Body of pancreas (tissue), 4 donors: ENCODE measurements around the gene THEMIS. TPM values are rescaled to one million over a fixed set of nuclear protein-coding genes. Genes with fewer than 3 reads are reported as not detected.
"Not testable (repeated sequence)": the region's sequence is repeated elsewhere in the genome, so short reads cannot be mapped to it uniquely, and the experiment has no call there.

Source experiments
- ATAC-seq: fragments of 150-250 bp; one replicate; pipeline ENCODE4 v1.9.1; 2016
- DNase-seq, 4 donors: peaks; one replicate each; pipeline ENCODE4 v3.0.0-alpha.2; 2019
- H3K27ac ChIP-seq, 4 donors: fragments of 200-600 bp; sonication (generic); 1 replicate in 3 of 4; 2 replicates in 1 of 4; pipeline versions ENCODE4 v1.5.1 to v1.6.1; 2016 to 2019; ENCODE audit warnings: mild to moderate bottlenecking in 1 of 4, mixed read lengths in 1 of 4, moderate library complexity in 1 of 4
- H3K27me3 ChIP-seq, 2 donors: fragments of 200-600 bp; sonication (generic); one replicate each; pipeline ENCODE4 v1.6.0; 2016; ENCODE audit warnings: mild to moderate bottlenecking in 1 of 2
- H3K36me3 ChIP-seq, 2 donors: fragments of 200-600 bp; sonication (generic); replicated peaks in 1 of 2; 2 replicates each; pipeline ENCODE4 v1.5.1; 2016; ENCODE audit warnings: low read depth in 2 of 2; ENCODE audit not compliant: insufficient read depth in 1 of 2
- H3K4me1 ChIP-seq: fragments of 200-600 bp; sonication (generic); one replicate; pipeline ENCODE4 v1.6.0; 2016
- H3K4me3 ChIP-seq, 2 donors: fragments of 200-600 bp; sonication (generic); 1 replicate in 1 of 2; 2 replicates in 1 of 2; pipeline ENCODE4 v1.5.1; 2016 to 2019
- H3K9me3 ChIP-seq, 3 donors: fragments of 200-600 bp; sonication (generic); 1 replicate in 2 of 3; 2 replicates in 1 of 3; pipeline ENCODE4 v1.5.1; 2016
- CTCF ChIP-seq, 7 experiments: fragments of 450-650 bp in 4 of 7; fragments of 200-600 bp in 3 of 7; sonication (generic) in 3 of 7; IDR thresholded peaks; one replicate each; pipeline ENCODE4 v1.5.1; 2016 to 2019; ENCODE audit warnings: antibody characterized with exemption in 7 of 7
- POLR2A ChIP-seq, 3 donors: fragments of 450-650 bp; IDR thresholded peaks; one replicate each; pipeline ENCODE4 v1.6.1; 2016; ENCODE audit warnings: antibody characterized with exemption in 3 of 3, mild to moderate bottlenecking in 2 of 3
- WGBS, 2 donors: methylation state at CpG; one replicate each; pipeline ENCODE4 v1.1.5; 2017; 5-methylcytosine and 5-hydroxymethylcytosine counted together
- intact Hi-C: fragments of 100-400 bp; cut with DNase I; formaldehyde crosslinking; loops from one replicate; pipeline ENCODE4 v1.15.1; 2023
- total RNA-seq, 2 donors: library from RNA; depleted of rRNA; stranded (reverse); fragments of >200 nt; gene quantifications; one replicate each; pipeline ENCODE4 v1.1.0, GENCODE V29; 2016

THEMIS gene
- total RNA-seq, 2 donors from 2014 or later: 0.52 to 0.66 TPM

- no peaks in the 10 kb centered on the region for H3K4me1 ChIP-seq
- intact Hi-C loops: no loop called here
- ATAC-seq: no peak
- 65 to 71% methylated on average over 5 of the region's 5 CpGs for WGBS, 2 donors
- TF ChIP-seq CTCF (IDR thresholded peaks at IDR 0.05): no peak
- TF ChIP-seq POLR2A (IDR thresholded peaks at IDR 0.05): no peak
- H3K27ac ChIP-seq: no peak overlapping the region
- no peak overlapping the region for H3K4me3 ChIP-seq
- H3K9me3 ChIP-seq: no peaks in the 10 kb centered on the region
- no peaks in the 10 kb centered on the region for H3K36me3 ChIP-seq
- H3K27me3 ChIP-seq: no peaks in the 10 kb centered on the region
- DNase-seq: no peak
Measured at GRCh38 chr6:127790571-127790970, 110.3 kb downstream of the THEMIS start.

GRCh38 chr6:127786109-127786508 is 114.7 kb downstream of the THEMIS start:
- Histone ChIP-seq H3K27me3 (no peaks in the 10 kb centered on the region), H3K4me1 (no peaks in the 10 kb centered on the region), H3K27ac (no peak overlapping the region), H3K36me3 (no peaks in the 10 kb centered on the region), H3K4me3 (no peak overlapping the region), H3K9me3 (no peaks in the 10 kb centered on the region)
- WGBS, 2 donors: 13 to 19% methylated on average over 1 of the region's 1 CpG
- TF ChIP-seq CTCF (IDR thresholded peaks at IDR 0.05) (no peak), POLR2A (IDR thresholded peaks at IDR 0.05) (no peak)
- DNase-seq: no peak
- intact Hi-C loops: no loop called here
- ATAC-seq: no peak

GRCh38 chr6:127784468-127784867 is 116.4 kb downstream of the THEMIS start:
- Histone ChIP-seq H3K27me3 (no peaks in the 10 kb centered on the region), H3K36me3 (no peaks in the 10 kb centered on the region), H3K4me3 (no peak overlapping the region), H3K4me1 (no peaks in the 10 kb centered on the region), H3K27ac (no peak overlapping the region), H3K9me3 (no peaks in the 10 kb centered on the region)
- intact Hi-C loops: no loop called here
- 67 to 70% methylated on average over 1 of the region's 1 CpG for WGBS, 2 donors
- ATAC-seq (no peak), DNase-seq (no peak)
- no peak for TF ChIP-seq POLR2A (IDR thresholded peaks at IDR 0.05)
- no peak for TF ChIP-seq CTCF (IDR thresholded peaks at IDR 0.05)

GRCh38 chr6:127781636-127782272 is 119.1 kb downstream of the THEMIS start:
- intact Hi-C loops, H3K36me3 ChIP-seq, H3K27ac ChIP-seq, H3K27me3 ChIP-seq, H3K4me3 ChIP-seq, H3K9me3 ChIP-seq, ATAC-seq, H3K4me1 ChIP-seq, DNase-seq: not testable (repeated sequence)
- WGBS, 2 donors: 49% methylated on average over 4 of the region's 4 CpGs; no CpG with 5 or more reads in 1 of the 2 donors

GRCh38 chr6:127776320-127776719 is 124.5 kb downstream of the THEMIS start:
- DNase-seq: no peak
- Histone ChIP-seq H3K9me3 (no peaks in the 10 kb centered on the region), H3K27ac (no peak overlapping the region), H3K27me3 (no peaks in the 10 kb centered on the region), H3K36me3 (no peaks in the 10 kb centered on the region), H3K4me1 (no peaks in the 10 kb centered on the region), H3K4me3 (no peak overlapping the region)
- WGBS, 2 donors: 70% methylated on average over 2 of the region's 2 CpGs
- no peak for ATAC-seq
- TF ChIP-seq CTCF (IDR thresholded peaks at IDR 0.05): no peak
- TF ChIP-seq POLR2A (IDR thresholded peaks at IDR 0.05): no peak
- intact Hi-C loops: no loop called here
